Activated gamma-delta T cell treated with Interleukin-2 at 50 U/mL for 16 hours (primary cell): Measurements from ENCODE around the gene NLRC4.
"Not testable (repeated sequence)": the region's sequence is repeated elsewhere in the genome, so short reads cannot be mapped to it uniquely, and the experiment has no call there.

ENCODE experiments used
- DNase-seq: peaks from one replicate; pipeline ENCODE4 v3.0.0-alpha.2; 2020

The NLRC4 gene

GRCh38 chr2:32237996-32238395 is 26.7 kb downstream of the NLRC4 start:
- DNase-seq, result no peak

- no peak for DNase-seq
Measured at GRCh38 chr2:32237488-32237887, 27.2 kb downstream of the NLRC4 start.

- DNase-seq, result no peak
Measured at GRCh38 chr2:32235315-32235714, 29.4 kb downstream of the NLRC4 start.

- no peak for DNase-seq
Measured at GRCh38 chr2:32231959-32232358, 32.7 kb downstream of the NLRC4 start.

GRCh38 chr2:32229635-32230034 is 35.1 kb downstream of the NLRC4 start:
- no peak for DNase-seq

- no peak for DNase-seq
Measured at GRCh38 chr2:32228181-32228580, 36.5 kb downstream of the NLRC4 start.

GRCh38 chr2:32227492-32227891 is 37.2 kb downstream of the NLRC4 start:
- DNase-seq, result no peak

- no peak for DNase-seq
Measured at GRCh38 chr2:32222966-32223365, 41.7 kb downstream of the NLRC4 start.

- no peak for DNase-seq
Measured at GRCh38 chr2:32220445-32220844, 44.2 kb downstream of the NLRC4 start.

- no peak for DNase-seq
Measured at GRCh38 chr2:32212295-32212694, 52.4 kb downstream of the NLRC4 start.

- DNase-seq, result no peak
Measured at GRCh38 chr2:32210767-32211408, 53.8 kb downstream of the NLRC4 start.

GRCh38 chr2:32203428-32203827 is 61.3 kb downstream of the NLRC4 start:
- not testable (repeated sequence) for DNase-seq

GRCh38 chr2:32200814-32201213 is 63.9 kb downstream of the NLRC4 start:
- DNase-seq, result no peak

GRCh38 chr2:32192418-32192817 is 72.3 kb downstream of the NLRC4 start:
- no peak for DNase-seq

- DNase-seq, result no peak
Measured at GRCh38 chr2:32189011-32189410, 75.7 kb downstream of the NLRC4 start.

- no peak for DNase-seq
Measured at GRCh38 chr2:32182667-32183066, 82.0 kb downstream of the NLRC4 start.
